NCI-H1092 treated with DMSO at 0.1 percent for 48 hours (cell line): ENCODE data around the gene APP.
"Not testable (repeated sequence)": the region's sequence is repeated elsewhere in the genome, so short reads cannot be mapped to it uniquely, and the experiment has no call there.

Experiments
- DNase-seq: peaks from one replicate; lab custom pipeline; 2025; lab: John Stamatoyannopoulos, UW

The APP gene

DNA sequence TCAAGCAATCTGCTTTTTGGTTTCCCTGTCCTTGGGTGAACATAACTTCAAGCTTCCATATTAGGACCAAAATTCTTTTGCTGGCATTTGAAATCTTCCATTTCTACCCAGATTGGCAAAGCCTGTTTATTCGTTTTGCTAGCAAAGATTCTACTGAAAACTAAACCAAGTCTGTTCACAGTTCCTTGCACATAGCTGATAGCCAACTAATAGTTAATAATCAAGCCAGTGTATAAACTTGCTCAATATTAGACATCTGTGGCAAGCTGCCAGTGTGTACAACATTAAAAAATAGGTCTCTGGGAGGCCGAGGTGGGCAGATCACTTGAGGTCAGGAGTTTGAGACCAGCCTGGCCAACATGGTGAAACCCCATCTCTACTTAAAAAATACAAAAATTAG is 6.3 kb downstream of the APP start:
- no peak for DNase-seq

DNA sequence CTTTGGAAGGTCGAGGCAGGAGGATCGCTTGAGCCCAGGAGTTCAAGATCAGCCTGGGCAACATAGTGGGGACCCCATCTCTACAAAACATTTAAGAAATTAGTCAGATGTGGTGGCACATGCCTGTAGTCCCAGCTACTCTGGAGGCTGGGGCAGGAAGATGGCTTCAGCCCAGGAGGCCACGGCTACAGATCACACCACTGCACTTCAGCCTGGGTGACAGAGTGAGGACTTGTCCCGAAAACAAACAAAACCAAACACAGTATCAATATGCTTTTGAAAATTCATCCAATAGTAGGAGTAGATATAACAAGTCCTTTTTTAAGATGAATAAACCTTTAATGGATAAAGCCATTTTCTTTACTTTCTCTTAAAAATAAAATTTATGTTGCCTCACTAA is 8.5 kb downstream of the APP start:
- no peak for DNase-seq

DNA sequence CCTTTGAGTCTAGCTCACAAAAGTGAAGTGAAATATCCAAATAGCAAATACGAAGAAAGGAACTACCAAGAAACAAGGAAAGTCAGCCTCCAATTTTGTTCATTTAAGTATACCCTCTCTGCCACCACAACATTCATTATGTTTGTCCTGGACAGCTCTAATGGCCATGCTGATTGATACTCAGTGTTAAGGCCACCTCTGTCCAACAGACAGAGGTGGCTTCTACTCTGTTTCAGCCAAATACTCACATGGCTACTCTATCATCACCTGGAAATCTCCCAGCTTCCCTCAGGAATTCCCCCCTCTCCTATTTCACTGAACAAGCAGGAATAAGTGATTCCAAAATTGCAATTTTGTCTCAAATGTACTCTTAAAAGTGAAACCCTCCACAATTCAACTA is 10.7 kb downstream of the APP start:
- no peak for DNase-seq

- DNase-seq = no peak
Measured at GRCh38 chr21:26157801-26158200, 12.8 kb downstream of the APP start.

GRCh38 chr21:26154753-26155152 is 15.8 kb downstream of the APP start:
- DNase-seq = no peak

- DNase-seq = no peak
Measured at GRCh38 chr21:26153758-26154157, 16.8 kb downstream of the APP start.

DNA sequence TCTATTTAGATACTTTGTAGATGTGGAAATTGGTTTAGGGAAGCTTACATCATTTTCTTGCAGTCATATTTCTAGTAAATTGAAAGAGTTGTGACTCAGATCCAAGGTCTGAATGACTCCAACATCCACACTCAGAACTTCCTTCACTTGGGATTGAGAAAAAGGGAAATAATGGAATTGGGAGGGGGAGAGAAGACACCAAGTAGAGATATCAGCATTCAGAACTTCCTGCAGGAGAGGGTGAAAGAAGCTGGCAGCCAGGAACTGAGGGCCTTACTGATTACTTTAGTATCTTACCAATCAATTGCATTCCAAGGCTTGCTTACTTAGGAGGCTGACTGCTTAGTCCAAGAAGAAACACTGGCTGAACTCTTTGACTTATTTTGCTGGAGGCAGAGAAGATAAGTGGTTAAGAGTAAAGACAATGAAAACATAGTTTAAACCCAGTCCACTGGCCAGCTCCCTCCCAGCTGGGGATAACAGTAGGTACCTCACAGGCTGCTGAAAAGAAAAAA is 21.7 kb downstream of the APP start:
- DNase-seq = no peak

GRCh38 chr21:26148071-26148839 is 22.3 kb downstream of the APP start:
- DNase-seq = no peak

DNA sequence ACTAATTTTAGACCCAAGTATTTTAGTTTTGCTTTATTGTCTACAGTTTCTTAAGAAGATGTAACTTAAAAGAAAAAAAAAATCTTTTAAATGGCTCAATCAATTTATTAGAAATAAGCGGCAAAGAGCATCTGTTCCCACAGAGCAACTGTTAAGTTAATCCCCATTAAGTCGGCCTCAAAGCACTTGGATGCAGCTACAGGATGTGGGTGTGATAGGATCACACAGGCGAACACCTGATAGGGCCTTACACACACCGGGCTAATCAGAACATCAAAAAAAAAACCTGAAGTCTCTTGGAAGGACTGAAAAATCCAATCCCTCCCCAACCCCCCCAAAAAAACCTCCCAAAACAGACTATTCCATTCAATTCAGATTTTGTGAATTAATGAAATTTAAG is 23.0 kb downstream of the APP start:
- no peak for DNase-seq

DNA sequence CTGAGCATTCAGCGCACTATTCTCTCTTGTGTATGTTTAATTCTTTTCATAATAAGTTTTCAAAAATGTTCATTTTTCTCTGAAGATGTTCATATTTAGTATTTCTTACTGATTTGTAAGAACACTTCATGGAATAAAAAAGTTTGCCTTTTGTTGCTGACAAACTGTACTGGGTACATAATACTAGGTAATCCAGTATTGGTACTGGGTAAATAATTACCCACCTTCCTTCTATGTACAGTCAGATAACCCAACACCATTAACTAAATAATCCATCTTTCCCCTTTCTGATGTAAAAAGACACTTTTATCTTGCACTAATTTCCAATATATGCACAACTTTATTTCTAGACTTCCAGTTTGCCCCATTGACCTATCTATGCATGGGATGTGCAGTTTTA is 23.9 kb downstream of the APP start:
- DNase-seq = no peak

DNA sequence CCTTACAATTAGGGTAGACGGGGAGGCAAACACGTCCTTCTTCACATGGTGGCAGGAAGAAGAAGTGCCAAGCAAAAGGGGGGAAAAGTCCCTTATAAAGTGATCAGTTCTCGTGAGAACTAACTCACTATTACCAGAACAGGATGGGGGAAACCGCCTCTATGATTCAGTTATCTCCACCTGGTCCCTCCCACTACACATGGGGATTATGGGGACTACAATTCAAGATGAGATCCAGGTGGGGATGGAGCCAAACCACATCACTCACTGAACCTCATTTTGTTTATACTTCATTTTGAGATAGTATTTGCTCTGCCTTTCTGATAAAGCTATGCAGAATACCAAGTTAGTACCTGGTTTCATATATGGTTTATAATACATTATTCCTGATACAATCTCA is 26.5 kb downstream of the APP start:
- DNase-seq = no peak

DNA sequence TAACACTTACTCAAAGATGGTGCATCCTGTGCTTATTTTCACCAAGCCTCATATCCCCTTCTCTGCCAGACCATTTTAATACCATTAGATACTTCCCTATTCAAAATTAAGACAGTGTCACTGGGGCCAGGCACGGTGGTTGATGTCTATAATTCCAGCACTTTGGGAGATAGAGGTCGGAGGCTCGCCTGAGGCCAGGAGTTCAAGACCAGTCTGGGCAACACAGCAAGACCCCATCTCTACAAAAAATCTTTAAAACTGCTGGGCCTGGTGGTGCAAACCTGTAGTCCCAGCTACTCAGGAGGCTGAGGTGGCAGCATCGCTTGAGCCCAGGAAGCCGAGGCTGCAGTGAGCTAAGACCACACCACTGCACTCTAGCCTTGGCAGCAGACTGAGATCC is 28.2 kb downstream of the APP start:
- DNase-seq = no peak

- no peak for DNase-seq
Measured at GRCh38 chr21:26140926-26141325, 29.6 kb downstream of the APP start.

GRCh38 chr21:26140164-26140579 is 30.4 kb downstream of the APP start:
- DNase-seq = no peak

DNA sequence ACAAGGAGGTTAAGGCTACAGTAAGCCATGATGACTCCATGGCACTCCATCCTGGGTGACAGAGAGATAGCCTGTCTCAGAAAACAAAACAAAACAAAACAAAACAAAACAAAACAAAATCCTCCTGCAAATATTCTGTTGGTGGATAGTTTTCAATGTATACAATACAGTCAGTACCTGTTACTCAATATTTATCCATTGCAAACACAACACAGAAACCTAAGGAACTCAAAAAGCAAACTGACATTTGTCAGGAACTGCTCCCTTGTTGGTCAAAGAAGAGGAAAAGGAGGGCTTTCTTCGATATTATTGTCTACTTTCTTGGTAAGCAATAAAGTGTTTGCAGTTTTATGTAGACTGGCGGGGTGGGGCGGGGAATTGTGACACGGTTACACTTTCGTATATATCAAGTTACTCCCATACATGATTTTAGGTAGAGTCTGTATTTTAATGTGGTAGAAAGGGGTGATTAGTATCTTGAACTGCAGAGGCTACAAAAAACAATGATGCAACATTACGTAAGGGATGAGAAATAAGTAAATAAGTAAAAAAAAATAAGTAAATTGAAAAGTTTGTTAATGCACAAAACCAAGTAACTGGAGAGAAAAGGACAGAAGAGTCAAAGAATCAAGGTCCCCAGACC is 31.8 kb downstream of the APP start:
- no peak for DNase-seq

GRCh38 chr21:26137379-26138060 is 33.0 kb downstream of the APP start:
- DNase-seq = no peak

GRCh38 chr21:26136671-26137070 is 33.9 kb downstream of the APP start:
- no peak for DNase-seq

DNA sequence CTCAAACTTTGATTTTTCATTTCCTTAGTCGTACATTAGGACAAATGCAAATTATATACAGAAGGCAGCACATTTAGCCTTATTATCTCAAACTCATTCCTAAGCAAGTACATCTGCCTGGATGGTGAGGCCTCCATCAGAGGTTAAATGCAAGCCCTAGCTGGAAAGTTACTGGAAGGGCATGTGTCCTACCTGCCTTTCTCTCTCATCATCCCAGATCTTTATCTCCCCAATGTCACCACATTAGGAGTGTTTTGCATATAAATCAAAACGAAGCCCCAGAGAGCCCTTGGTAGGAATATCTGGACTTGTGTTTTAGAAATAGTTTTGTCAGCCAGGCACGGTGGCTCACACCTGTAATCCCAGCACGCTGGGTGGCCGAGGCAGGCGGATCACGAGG is 35.0 kb downstream of the APP start:
- no peak for DNase-seq

- no peak for DNase-seq
Measured at GRCh38 chr21:26131554-26131953, 39.0 kb downstream of the APP start.

DNA sequence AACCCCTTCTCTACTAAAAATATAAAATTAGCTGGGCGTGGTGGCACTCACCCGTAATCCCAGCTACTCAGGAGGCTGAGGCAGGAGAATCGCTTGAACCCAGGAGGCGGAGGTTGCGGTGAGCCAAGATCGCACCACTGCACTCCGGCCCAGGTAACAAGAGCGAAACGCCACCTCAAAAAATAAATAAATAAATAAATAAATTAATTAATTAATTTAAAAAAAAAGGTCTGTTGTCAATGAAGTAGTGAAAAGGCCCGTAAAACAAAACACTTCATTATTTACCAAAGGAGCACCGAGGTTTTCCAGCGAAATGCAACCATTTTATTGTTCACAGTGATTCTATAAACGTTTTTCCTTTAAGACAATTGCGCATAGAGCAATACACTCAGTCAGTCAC is 39.5 kb downstream of the APP start:
- DNase-seq = not testable (repeated sequence)

- DNase-seq = no peak
Measured at GRCh38 chr21:26130249-26130881, 40.2 kb downstream of the APP start.

- DNase-seq = no peak
Measured at GRCh38 chr21:26127918-26128317, 42.7 kb downstream of the APP start.
